A549 treated with CpdA at 1 μM for 4 hours (cell line): ENCODE results near the gene CCM2. TPM values are rescaled to one million over a fixed set of nuclear protein-coding genes. Genes with fewer than 3 reads are reported as not detected.

Source experiments
- total RNA-seq: library from RNA; stranded (reverse); fragments of 200-300 nt; extraction: Qiagen RNA extraction; gene quantifications from 5 replicates; pipeline ENCODE4 v1.2.3, GENCODE V29; 2022; ENCODE audit warnings: low read depth

The CCM2 gene
- 32.5 to 45.6 TPM (median 42.6 TPM) in 5 replicates for total RNA-seq

DNA sequence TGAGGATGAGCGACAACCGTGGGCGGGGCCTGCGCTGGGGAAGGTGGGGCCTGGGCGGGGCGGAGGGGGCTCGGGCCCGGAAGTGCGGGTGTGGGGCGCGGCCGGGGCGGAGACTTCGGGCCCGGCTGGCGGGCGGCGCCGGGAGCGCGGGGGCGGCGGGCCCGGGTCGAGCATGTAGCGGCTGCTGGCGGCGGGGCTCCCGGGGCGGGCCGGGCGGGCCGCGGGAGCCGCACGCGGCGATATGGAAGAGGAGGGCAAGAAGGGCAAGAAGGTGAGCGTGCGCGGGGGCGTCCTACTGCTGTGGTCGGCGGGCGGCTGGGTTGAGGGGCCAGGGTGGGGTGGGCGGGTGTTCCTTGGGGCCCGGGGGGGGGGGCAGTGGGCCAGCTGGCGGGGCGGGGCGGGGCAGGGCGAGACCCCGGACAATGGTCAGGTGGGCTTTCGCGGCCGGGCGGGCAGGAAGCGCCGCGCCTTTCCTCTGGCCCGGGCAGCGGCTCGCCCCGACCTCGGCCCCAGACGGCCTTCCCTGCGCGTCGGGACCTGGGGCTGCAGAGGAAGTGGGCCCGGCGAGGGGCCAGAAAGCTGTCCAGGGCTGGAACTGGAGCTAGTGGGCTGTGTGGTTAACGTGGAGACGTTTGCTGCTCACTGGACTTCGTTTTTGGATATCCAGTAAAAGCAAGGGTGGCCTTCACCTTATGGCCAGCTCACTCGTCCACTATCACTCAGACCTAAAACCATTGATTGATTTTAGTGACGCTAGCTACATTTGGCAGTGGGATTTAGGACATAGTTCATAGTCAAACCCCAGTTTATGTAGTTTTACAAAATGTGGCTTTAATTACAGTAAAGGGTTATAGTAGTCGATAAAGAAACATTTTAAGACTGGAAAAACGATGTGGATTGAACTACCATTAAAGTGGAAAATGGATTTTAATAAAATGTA is at the start of gene CCM2:
CCM2 (plus strand) TSS at position 109 of the 940 bp plus-strand sequence; CDS start at position 242, 133 bp downstream.

DNA sequence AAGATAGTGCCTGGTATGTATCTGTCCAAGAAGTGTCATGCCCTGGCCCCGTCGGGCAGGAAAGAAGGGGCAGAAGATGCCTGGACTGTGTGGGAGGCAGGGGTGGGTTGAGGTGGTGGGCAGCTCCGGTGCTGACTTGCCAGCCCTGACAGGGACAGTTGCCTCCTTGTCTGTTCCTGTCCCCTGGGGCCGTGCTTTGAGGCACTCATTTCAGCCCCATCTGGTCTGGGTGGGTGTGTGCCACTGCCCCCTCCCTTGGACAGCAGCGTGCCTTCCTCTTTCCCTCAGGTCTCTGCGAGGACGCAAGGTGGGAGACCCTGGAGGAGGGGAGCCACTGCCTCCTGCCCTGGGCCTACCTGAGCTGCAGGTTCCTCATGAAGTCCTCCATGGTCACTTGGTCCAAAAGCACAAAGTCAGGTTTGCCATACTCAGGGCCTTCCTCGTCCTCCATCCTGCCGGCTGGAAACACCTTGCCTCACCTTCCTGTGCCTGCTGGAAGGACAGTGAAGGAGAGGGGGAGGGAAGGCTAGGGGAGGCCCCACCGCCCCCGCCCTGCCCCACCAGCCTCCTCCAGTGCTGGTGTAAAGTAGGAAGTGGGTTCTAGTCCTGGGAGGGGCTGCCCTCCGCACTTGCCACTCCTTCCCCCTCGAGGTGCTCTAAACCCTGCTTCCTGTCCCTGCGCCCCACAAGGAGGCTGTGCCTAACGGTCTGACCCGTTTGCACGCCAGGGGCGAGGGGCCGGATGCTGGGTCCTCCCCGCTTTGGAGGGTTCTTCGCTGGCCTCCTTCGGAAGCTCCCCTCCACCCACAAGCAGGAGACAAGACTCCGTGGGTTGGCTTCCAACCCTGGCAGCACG is 21.3 kb upstream of the CCM2 start, which contains the start of gene MYO1G:
MYO1G (minus strand) TSS at position 505 of the 856 bp plus-strand sequence; CDS start at position 451, 54 bp downstream.

DNA sequence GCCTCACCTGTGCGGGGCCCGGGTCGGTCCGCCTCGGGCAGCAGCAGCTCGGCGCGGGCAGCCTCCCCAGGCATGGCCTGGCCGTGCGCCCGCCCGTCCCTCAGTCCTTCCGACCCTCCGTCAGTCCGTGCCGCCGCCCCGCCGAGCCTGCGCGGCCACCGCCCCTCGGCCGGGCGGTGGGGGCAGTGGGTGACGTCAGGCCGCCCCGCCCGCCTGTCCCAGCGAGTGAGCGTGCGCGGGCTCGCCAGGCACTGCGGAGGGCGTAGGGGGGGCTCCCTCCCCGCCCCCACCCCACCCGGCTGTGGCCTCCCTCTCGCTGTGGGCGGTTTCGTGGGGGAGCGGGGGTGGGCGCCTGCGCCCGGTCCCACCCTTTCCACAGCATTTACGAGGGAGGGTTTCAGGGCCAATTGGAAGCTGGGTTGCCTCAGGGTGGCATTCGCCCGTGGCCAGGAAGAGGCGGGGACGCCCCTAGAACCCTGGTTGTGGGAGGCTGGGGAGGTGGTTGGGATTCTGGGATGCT is 88.9 kb downstream of the CCM2 start, which contains the start of gene NACAD:
NACAD (minus strand) TSS at position 149 of the 520 bp plus-strand sequence; CDS start at position 74, 75 bp downstream.

DNA sequence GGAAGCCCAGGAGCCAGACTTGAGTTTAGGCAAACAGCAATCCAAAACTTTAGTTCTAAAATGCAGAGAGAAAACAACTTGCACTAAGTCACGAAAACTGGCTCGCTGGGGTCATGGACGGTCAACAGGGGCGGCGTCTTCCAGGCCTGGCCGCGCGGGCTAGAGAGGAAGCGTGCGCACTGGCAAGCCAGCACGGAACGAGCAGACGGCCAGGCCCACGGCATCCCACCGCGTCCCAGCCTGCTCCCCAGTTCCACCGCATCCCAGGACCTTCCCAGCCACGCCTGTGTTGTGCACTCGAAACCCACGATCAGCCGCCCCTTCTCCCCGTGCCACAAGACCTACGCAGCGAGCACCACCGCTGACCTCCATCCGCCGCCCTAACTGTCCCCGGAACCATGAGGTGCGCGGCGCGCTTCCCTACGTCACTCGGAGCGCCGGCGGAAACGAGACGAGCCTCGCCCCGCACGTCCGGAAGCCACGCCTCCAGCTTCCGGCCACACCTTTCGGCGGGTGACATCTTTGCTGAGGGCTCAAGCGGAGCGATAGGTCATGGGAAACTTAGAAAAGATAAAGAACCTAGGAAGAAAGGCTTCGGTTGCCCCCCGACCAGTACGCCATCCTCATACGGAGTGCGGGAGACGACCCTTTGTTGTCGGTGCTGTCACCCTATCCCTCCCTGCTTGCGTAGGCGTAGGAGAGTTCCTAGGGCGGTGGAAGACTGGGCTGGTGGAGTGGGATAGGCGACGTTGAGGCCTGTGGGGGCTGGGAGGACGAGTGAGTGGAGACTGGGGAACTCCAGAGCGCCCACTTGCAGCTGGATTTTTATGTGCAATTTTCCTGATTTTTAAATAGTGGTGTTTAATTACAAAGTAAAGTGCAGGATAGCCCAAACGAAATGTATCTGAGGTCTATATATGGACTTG is 111.6 kb downstream of the CCM2 start, which contains the start of gene TBRG4:
TBRG4 (minus strand) TSS at position 400 of the 926 bp plus-strand sequence. CDS start 2,460 bp downstream, outside the sequence.

Other genes with a start within 250 kb of the CCM2 start
- gene PPIA, start 203.5 kb upstream of the CCM2 start, total RNA-seq: 4,920 to 6,264 TPM (median 5,217 TPM) in 5 replicates
- gene H2AZ2, start 152.1 kb upstream of the CCM2 start, total RNA-seq: 207 to 270 TPM (median 251 TPM) in 5 replicates
- gene PURB, start 114.7 kb upstream of the CCM2 start, total RNA-seq: 10.7 to 11.5 TPM (median 10.8 TPM) in 5 replicates
- 0.09 to 0.12 TPM (median 0.11 TPM) in 5 replicates for gene MYO1G, start 21.2 kb upstream of the CCM2 start, total RNA-seq
- 0.14 to 0.26 TPM (median 0.16 TPM) in 5 replicates for gene NACAD, start 88.8 kb downstream of the CCM2 start, total RNA-seq
- 105 to 116 TPM (median 108 TPM) in 5 replicates for gene TBRG4, start 111.5 kb downstream of the CCM2 start, total RNA-seq
- gene RAMP3, start 157.6 kb downstream of the CCM2 start, total RNA-seq: not detected in 5 replicates